HG03457 (cell line): Measurements from ENCODE around the gene RHO.
"Not testable (repeated sequence)": the region's sequence is repeated elsewhere in the genome, so short reads cannot be mapped to it uniquely, and the experiment has no call there.

ENCODE experiments used
- ATAC-seq: cut with Tn5 transposase; IDR thresholded peaks from one replicate; pipeline ENCODE4 v1.9.1; 2021; ENCODE audit warnings: moderate number of reproducible peaks; ENCODE audit not compliant: unreplicated experiment

Gene RHO

GRCh38 chr3:129540776-129541516 is 12.5 kb downstream of the RHO start:
- ATAC-seq = no peak

GRCh38 chr3:129542747-129543146 is 14.3 kb downstream of the RHO start:
- no peak for ATAC-seq

GRCh38 chr3:129543156-129543790 is 14.8 kb downstream of the RHO start, which contains the start of gene H1-8:
Gene H1-8 (plus strand): TSS chr3:129543175. CDS start chr3:129543219, 44 bp downstream.
- ATAC-seq = no peak

GRCh38 chr3:129543999-129544398 is 15.6 kb downstream of the RHO start:
- ATAC-seq = no peak

- ATAC-seq = not testable (repeated sequence)
Measured at GRCh38 chr3:129545951-129546350, 17.5 kb downstream of the RHO start.

- ATAC-seq = no peak
Measured at GRCh38 chr3:129547241-129547640, 18.8 kb downstream of the RHO start.

- ATAC-seq = no peak
Measured at GRCh38 chr3:129548104-129548965, 19.9 kb downstream of the RHO start.

DNA sequence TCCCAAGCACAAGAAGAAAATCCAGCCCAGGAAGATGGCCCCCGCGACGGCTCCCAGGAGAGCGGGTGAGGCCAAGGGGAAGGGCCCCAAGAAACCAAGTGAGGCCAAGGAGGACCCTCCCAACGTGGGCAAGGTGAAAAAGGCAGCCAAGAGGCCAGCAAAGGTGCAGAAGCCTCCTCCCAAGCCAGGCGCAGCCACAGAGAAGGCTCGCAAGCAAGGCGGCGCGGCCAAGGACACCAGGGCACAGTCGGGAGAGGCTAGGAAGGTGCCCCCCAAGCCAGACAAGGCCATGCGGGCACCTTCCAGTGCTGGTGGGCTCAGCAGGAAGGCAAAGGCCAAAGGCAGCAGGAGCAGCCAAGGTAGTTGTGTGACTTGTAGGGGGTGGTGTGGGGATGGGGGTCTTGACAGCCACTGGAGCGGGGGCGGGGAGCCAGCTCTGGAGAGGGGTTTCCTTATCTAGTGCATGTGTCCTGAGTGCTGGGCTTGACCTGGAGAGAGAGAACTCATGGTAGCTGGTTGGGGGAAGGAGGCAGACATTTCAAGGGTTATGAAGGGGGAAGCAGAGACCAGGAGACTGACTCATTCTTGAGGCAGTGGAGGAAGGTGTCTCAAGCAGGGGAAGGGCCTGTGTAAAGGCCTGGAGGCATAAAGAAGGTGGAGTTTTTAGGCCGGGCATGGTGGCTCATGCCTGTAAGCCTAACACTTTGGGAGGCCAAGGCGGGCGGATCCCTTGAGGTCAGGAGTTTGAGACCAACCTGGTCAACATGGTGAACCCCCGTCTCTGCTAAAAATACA is 20.8 kb downstream of the RHO start:
- ATAC-seq = no peak

- ATAC-seq = no peak
Measured at GRCh38 chr3:129549805-129550204, 21.4 kb downstream of the RHO start.

DNA sequence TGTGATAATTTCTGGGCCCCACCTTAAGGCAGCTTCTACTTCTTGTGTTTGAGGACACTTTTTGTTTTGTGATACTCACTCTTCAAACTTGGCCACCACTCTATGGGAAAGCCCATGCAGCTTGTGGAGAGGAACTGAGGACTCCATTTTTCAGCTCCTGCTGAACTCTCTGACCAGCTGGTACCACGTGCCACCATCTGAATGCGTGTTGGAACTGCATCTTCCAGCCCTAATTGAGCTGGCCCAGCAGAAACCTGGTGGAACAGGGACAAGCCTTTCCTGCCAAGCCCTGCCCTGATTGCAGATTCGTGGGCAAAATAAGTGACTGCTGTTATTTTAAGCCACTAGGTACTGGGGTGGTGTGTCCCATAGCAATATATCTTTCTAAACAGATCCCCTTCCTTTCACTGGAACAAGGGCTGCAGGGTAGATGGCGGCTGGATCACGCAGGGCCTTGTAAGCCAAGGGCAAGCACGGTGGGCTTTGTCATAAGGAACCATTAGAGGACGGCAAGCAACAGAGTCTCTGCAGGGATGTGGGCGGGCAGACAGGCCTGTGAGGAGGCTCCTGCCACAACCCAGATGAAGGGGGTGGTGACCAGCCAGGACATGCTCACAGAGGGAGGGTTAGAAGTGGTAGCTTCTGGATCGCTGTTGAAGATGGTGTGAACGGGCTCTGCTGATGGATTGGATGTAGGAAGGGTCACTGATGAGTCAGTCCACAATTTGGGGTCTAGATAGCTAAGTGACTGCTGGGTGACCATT is 24.0 kb downstream of the RHO start:
- no peak for ATAC-seq

GRCh38 chr3:129553171-129553570 is 24.7 kb downstream of the RHO start:
- ATAC-seq = no peak

DNA sequence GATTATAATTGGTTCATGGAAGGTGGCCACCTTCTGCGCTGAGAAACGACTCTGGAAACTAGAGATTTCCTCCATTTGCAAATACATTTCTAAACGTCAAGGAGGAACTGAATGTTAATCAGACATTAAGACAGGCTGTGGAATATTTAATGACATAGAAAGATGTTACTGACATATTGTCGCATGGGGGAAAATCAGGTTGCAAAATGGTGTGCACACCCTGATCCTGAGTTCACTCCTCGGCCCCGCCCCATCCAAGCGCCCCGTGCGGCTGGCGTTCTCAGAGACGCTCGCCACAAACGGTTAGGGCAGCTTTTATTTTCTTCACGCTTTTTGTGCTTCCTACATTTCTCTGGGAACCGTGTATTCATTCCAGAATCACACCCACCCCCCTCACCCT is 25.3 kb downstream of the RHO start:
- no peak for ATAC-seq

DNA sequence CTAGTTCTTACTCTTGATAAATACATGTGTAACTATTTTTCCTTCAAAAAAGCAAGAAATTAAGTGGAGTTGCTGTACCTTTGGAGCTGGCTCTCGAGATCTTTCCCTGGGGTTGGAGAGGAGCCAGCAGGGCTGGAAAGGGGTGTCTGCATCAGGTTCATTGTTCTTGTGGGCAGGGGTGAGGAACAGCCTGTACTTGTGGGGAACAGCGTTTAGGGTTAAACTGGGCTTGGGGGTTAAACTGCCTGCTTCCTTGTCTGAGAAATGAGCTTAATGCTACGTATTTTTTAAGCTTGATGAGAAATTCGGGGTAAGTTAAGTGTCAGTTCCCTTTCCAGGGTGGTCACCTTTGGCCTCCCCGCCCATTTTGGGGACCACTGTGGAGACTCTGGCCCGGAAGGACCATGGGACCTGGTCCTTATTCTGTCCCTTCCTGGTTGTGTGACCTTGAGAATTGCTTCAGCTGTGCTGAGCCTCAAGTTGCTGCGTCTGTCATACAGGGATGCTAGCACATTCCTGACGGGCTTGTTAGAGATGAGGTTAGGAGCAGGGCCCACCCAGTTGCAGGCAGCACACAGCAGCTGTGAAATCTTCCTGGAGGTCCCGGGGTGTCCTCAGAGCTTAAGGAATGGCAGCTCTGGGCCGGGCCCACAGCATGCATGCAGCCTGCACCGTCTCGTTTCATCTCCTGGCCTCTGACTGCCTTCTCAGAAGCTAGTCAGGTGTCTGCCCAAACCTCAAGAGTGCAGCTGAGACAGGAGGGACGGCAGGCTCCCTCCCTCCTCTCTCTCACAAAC is 26.1 kb downstream of the RHO start:
- no peak for ATAC-seq

DNA sequence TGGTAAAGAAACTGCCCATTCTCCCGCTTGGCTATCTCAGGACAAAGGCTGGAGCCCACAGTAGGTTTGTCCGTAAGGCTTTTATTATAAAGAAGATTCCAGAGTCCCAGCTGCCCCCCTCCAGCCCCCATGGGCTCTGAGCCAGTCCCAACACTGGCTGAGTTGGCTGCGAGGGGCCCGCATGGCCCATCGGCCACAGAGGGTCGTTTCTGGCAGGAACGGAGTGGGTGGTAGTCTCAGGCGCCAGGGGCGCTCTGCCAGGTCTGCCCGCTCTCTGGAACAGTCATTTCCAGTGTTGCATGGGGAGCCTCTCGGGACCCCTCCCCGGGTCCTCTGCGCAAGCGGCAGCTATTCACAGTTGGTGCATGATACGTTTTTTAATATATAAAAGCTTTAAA is 26.7 kb downstream of the RHO start:
- no peak for ATAC-seq

- no peak for ATAC-seq
Measured at GRCh38 chr3:129555616-129556357, 27.3 kb downstream of the RHO start.

- no peak for ATAC-seq
Measured at GRCh38 chr3:129556358-129556695, 27.9 kb downstream of the RHO start.

DNA sequence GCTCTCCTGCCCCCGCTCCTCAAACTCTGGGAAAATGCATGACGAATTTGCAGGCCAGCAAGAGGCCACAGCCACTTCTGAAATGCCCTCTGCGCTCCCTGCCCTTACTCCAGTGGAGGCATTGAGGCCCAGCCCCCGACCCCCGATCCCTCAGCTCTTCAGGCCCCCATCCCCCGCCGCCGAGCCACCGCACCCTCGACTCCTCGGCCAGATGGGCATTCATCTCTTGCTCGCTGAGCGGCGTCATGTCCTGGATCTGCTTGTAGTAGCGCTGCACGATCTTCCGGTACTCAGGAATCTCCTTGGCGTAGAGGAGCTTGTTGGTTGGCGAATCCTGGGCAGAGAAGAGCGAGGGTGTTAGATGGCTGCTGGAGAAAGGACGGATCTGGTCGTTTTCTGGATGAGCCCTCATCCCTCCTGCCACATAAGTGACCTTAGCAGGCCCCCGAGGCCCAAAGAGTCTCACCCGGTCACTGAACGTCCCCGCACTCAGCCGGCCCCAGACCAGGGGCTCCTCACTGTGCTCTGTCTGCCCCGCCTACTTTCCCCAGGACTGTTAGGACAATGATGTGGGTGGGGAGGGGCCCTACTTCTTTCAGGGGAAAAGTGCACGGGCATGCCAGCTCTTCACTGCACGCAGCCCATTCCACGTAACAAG is 28.6 kb downstream of the RHO start:
- ATAC-seq = no peak

DNA sequence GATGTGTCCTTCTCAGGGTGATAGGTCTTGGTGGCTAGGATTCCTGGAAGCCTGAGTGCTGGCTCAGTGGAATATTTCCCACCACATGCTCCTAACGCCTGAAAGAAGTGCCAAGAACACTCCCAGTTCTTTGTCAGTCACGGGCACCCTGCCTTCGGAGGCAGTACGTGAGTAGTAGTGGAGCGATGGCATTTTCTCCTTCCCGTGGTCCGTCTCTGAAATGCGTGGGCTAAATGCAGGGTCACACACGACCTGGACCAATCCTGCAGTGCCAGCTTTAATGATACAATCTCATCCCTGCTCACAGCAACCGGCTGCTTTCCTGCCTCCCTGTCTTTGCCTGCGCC is 29.1 kb downstream of the RHO start:
- no peak for ATAC-seq
